MCF 10A (cell line): ENCODE data around the gene OPRD1. TPM values are rescaled to one million over a fixed set of nuclear protein-coding genes. Genes with fewer than 3 reads are reported as not detected.

Experiments used
- BruUV-seq: library from RNA; stranded (reverse); fragments of 400-500 nt; replicated peaks from 2 replicates; lab custom pipeline; 2021; lab: Mats Ljungman, UMichigan
- CTCF ChIA-PET: fragments of 300-600 bp; sonication (Branson Sonifier 250); formaldehyde crosslinking; extraction: SDS; loops from one replicate; lab custom pipeline; 2021; ENCODE audit warnings: antibody characterized with exemption, inconsistent platforms; lab: Yijun Ruan, JAX
- POLR2A ChIA-PET: fragments of 300-600, 350-650 bp; sonication (Branson Sonifier 250); formaldehyde crosslinking; extraction: SDS; loops from one replicate; lab custom pipeline; 2020; ENCODE audit warnings: antibody characterized with exemption, inconsistent platforms; lab: Yijun Ruan, JAX
- DNase-seq: peaks from one replicate; pipeline ENCODE4 v3.0.0-alpha.2; 2018; ENCODE audit not compliant: unreplicated experiment
- H3K27ac Mint-ChIP-seq: one replicate; pipeline ENCODE4 v1.8.0; 2022; ENCODE audit warnings: mild to moderate bottlenecking, low read depth, mixed read lengths; ENCODE audit not compliant: unreplicated experiment
- H3K27me3 Mint-ChIP-seq: one replicate; pipeline ENCODE4 v1.8.0; 2022; ENCODE audit warnings: mixed read lengths; ENCODE audit not compliant: insufficient read depth, unreplicated experiment
- H3K36me3 Mint-ChIP-seq: one replicate; pipeline ENCODE4 v1.8.0; 2022; ENCODE audit warnings: mild to moderate bottlenecking, moderate library complexity, mixed read lengths; ENCODE audit not compliant: insufficient read depth, unreplicated experiment
- H3K4me1 Mint-ChIP-seq: one replicate; pipeline ENCODE4 v1.8.0; 2022; ENCODE audit warnings: mixed read lengths; ENCODE audit not compliant: insufficient read depth, unreplicated experiment
- H3K4me3 Mint-ChIP-seq: one replicate; pipeline ENCODE4 v1.8.0; 2022; ENCODE audit warnings: mild to moderate bottlenecking, moderate library complexity, mixed read lengths; ENCODE audit not compliant: unreplicated experiment
- H3K9me3 Mint-ChIP-seq: one replicate; pipeline ENCODE4 v1.8.0; 2022; ENCODE audit warnings: mixed read lengths; ENCODE audit not compliant: unreplicated experiment
- CTCF ChIP-seq: fragments of 200-600 bp; IDR thresholded peaks from one replicate; pipeline ENCODE4 v1.8.0; 2022; ENCODE audit warnings: antibody characterized with exemption, mild to moderate bottlenecking; ENCODE audit not compliant: unreplicated experiment
- intact Hi-C: fragments of 100-400 bp; cut with micrococcal nuclease; formaldehyde crosslinking; loops from 2 replicates; pipeline ENCODE4 v1.14.1; 2022
- total RNA-seq: library from RNA; stranded (reverse); gene quantifications from 2 replicates; pipeline ENCODE4 v1.2.3, GENCODE V29; 2022

The OPRD1 gene
- total RNA-seq, 1 experiment from 2014 or later: not detected

DNA sequence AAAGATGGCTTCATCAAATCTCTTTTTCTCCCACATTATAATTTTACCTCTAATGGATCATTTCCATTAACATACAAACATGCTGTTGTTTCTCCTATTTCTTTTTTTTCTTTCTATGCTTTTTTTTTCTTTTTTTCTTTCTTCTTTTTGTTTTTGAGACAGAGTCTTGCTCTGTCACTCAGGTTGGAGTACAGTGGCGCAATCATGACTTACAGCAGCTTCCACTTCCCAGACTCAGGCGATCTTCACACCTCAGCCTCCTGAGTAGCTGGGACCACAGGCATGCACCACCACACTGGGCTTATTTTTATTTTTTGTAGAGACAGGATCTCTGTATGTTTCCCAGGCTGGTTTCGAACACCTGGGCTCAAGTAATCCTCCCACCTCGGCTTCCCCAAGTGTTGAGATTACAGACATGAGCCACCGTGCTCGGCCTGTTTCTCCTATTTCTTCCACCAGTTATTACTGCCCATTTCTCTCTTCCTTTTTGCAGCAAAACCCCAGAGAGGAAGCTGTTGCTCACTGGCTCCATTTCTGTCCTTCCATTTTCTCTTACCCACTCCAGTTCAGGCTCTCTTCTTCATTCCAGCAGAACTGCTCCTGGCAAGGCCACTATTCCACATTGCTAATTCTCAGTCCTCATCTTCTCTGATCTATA is 32.1 kb upstream of the OPRD1 start:
- no TSS peak for BruUV-seq
- intact Hi-C loops: no loop called here
- Mint-ChIP-seq H3K27ac (no peak overlapping the region), H3K36me3 (peaks cover 21% of the 10 kb centered on the region), H3K4me3 (no peak overlapping the region), H3K9me3 (no peaks in the 10 kb centered on the region), H3K27me3 (no peaks in the 10 kb centered on the region), H3K4me1 (peaks cover 7% of the 10 kb centered on the region)
- no peak for TF ChIP-seq CTCF
- POLR2A ChIA-PET: no interaction called here
- CTCF ChIA-PET: no interaction called here
- DNase-seq: no peak

- TF ChIP-seq CTCF: no peak
- CTCF ChIA-PET: interaction anchor here (8.1 kb wide), 1 partner anchor 96 kb away, joined by 120 read pairs; no protein-coding TSS in a partner anchor
- H3K36me3 Mint-ChIP-seq: peaks cover 21% of the 10 kb centered on the region
- POLR2A ChIA-PET: interaction anchor here (1.2 to 4.0 kb wide), 2 partner anchors 8 to 95 kb away, joined by 3 to 11 read pairs; no protein-coding TSS in a partner anchor
- intact Hi-C loops: no loop called here
- H3K4me3 Mint-ChIP-seq: no peak overlapping the region
- no peaks in the 10 kb centered on the region for H3K27me3 Mint-ChIP-seq
- no TSS peak for BruUV-seq
- peaks cover 13% of the 10 kb centered on the region for H3K4me1 Mint-ChIP-seq
- H3K27ac Mint-ChIP-seq: no peak overlapping the region
- DNase-seq: no peak
- H3K9me3 Mint-ChIP-seq: no peaks in the 10 kb centered on the region
These were observed 30.7 kb upstream of the OPRD1 start for GRCh38 chr1:28781305-28781704.

- H3K9me3 Mint-ChIP-seq: no peaks in the 10 kb centered on the region
- H3K36me3 Mint-ChIP-seq: peaks cover 18% of the 10 kb centered on the region
- intact Hi-C loops: no loop called here
- ChIA-PET CTCF (interaction anchor here (0.8 to 8.1 kb wide), 4 partner anchors 21 to 99 kb away, joined by 3 to 120 read pairs (median 4); no protein-coding TSS in a partner anchor), POLR2A (interaction anchor here (0.5 to 4.0 kb wide), 3 partner anchors 9 to 94 kb away, joined by 3 to 11 read pairs (median 3); no protein-coding TSS in a partner anchor)
- no peak for TF ChIP-seq CTCF
- BruUV-seq: no TSS peak
- H3K4me1 Mint-ChIP-seq: peaks cover 13% of the 10 kb centered on the region
- H3K4me3 Mint-ChIP-seq: no peak overlapping the region
- no peak overlapping the region for H3K27ac Mint-ChIP-seq
- no peak for DNase-seq
- H3K27me3 Mint-ChIP-seq: no peaks in the 10 kb centered on the region
These were observed 30.0 kb upstream of the OPRD1 start for GRCh38 chr1:28782011-28782410.

GRCh38 chr1:28783363-28783762 is 28.6 kb upstream of the OPRD1 start:
- Mint-ChIP-seq H3K27me3 (no peaks in the 10 kb centered on the region), H3K9me3 (no peaks in the 10 kb centered on the region), H3K36me3 (peaks cover 5% of the 10 kb centered on the region), H3K27ac (no peak overlapping the region), H3K4me1 (peaks cover 13% of the 10 kb centered on the region), H3K4me3 (no peak overlapping the region)
- ChIA-PET POLR2A (interaction anchor here (1.0 to 4.0 kb wide), 2 partner anchors 18 to 93 kb away, joined by 3 to 11 read pairs; no protein-coding TSS in a partner anchor), CTCF (interaction anchor here (0.7 to 8.1 kb wide), 7 partner anchors 10 to 252 kb away, joined by 3 to 120 read pairs (median 4); no protein-coding TSS in a partner anchor)
- no peak for TF ChIP-seq CTCF
- no peak for DNase-seq
- intact Hi-C loops: no loop called here
- BruUV-seq: no TSS peak
